ENCODE measurements around the gene NSDHL.

The NSDHL gene

DNA sequence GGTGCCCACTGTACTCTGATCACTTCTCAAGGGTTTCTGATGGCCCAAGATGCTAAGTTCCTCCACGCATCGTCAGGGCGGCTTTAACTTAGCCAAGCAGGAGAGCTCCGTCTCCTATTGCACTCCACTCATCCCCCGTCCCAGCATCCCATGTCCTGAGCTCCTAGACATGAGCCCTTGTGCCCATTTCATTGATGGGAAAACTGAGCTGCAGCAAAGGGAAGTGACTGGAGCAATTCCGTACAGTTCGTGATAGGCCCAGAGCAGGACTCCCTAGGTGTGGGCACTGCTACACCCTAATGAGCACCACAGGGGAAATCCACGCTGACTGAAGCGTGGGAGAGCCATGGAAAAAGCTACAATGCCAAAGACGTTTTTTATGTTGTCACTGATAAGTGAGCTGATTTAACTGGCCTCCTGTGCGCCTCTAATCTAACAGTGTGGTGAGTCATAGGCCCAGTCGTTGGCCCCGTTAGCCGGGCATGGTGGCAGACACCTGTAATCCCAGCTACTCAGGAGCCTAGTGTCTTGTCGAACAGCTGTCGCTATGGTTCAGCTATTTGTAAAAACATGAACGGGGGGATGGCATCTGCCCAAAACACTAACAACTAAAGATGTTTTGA, 14.9 kb downstream of the NSDHL start:
- DNase-seq, result no peak

DNA sequence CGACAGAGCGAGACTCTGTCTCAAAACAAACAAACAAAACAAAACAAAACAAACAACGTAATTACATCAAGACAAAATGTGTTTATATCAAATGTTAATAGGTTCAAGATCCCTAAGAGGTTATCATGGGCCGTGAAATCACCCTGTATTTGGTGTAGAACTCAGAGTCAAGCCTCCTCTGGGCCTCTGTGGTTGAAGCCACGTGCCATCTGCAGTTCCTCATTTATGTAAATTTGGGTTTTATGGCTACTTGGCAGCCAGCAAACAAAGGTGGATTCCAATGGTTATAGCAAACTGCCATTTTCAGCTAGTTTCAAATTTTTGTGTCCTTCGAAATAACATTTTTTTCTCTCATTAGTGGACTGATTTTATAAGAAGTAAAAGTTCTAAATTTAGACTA, 16.4 kb downstream of the NSDHL start:
- DNase-seq, result no peak

DNA sequence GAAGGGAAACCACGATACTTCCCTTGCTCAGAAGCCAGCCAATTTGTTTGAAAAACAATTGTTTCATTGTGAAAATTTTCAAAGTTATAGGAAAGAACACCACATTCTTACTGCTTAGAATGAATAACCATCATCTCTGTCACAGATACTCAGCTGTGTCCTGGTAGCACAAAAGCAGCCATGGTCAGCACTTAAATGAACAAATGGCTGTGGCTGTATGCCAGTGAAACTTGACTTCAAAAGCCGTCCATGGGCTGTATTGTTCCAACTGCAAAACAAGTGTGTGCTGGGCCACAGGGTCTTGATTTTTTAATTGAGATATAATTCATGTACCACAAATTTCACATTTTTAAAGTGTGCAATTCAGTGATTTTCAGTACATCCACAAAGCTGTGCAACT, 19.6 kb downstream of the NSDHL start:
- DNase-seq, result no peak

DNA sequence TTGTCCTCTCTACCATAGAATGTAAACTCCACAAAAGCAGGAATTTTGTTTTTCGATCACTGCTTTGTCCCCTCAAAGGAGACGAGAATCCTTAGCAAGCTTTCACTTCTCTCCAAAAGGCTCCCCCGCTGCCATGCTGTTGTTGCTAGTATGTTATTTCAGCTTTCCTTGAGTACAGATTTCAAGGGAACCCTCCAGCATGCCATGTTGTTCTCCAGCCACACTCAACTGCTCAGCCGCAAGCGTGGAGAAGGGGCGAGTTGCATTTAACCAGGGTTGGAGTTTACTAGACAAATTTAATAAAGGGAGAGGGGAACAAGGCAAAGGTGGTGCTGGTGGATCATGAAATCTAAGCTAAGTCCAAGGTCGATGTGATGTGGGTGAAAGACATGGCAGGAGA, 23.1 kb downstream of the NSDHL start:
- no peak for DNase-seq

DNA sequence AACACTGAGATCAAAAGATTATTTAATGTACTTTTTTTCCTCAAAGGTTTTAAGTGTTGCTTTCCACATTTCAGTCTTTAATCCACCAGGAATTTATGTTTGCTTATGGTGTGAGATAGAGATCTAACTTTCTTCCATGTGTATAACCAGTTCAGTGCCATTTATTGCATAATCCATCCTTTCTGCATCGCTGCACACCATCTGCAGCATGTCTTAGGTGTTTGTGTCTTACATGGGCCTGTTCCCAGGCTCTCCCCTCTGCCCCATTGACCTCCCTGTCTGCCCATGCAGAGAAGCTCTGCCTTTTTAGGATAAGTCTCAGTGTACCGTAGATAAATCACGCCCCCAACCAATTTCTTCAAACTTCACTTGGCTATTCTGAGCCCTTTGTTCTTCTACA, 30.3 kb downstream of the NSDHL start:
- no peak for DNase-seq

DNA sequence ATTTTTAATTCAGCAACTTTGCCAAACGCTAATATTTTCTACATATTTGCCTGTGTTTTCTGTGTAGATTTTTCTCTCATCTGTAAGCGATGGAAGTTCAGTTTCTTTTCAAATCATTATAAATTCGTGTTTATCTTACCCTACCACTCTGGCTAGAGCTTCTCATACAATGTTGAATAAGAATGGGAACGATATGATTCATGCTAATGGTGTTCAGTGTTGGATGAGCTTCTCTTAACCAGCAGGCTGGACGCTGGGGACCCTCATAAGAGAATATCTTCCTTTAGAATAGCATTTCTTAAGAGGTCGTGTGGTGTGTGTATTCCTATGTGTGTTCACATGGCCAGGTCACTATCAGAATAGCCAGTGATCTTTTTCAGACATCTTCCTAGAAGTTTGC, 31.0 kb downstream of the NSDHL start:
- no peak for DNase-seq

DNA sequence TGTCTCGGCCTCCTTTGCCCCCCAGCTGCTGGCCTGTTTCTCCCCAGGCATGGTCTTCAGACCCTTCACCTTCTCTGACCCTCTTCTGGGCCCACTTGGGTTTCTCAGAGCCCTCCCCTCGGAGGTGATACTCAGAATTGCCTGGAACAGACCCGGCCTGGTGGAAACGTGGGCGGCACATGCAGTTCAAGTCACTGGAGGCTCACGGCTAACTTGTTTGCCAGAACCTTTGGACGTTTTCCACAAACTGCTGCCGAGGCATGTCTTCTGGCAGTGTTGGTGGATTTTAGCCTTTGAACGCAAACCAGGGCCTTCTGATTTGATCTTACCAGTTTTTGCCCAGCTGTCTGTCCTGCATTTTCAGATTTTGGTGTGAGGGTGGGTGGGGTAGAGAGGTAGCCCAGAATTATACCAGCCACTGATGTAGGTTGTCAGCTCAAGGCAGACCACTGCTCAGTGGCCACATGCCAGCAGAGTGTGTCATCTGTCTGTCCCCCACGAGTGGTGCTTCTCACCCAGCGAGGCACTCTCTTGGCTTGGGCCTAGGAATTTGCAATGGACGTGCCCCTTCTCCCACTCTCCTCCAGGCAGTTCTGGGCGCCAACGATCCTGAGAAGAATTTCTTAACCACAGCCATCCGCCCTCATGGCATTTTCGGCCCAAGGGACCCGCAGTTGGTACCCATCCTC, 34.5 kb downstream of the NSDHL start:
- no peak for DNase-seq

DNA sequence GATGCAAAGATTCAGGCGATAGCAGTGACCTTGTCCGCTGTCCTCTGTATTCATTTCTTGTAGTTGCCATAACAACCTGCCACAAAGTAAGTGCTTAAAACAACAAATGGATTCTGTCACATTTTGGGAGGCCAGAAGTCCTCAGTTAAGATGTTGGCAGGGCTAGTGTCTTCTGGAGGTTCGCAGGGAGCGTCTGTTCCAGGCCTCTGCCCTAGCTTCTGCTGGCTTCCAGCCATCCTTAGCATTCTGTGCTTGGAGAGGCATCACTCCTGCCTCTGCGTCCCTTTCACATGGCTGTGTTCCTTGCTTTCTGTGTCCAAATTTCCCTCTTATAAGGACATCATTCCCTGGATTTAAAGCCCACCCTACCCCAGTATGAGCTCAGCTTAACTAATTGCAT, 35.5 kb downstream of the NSDHL start:
- DNase-seq, result no peak

DNA sequence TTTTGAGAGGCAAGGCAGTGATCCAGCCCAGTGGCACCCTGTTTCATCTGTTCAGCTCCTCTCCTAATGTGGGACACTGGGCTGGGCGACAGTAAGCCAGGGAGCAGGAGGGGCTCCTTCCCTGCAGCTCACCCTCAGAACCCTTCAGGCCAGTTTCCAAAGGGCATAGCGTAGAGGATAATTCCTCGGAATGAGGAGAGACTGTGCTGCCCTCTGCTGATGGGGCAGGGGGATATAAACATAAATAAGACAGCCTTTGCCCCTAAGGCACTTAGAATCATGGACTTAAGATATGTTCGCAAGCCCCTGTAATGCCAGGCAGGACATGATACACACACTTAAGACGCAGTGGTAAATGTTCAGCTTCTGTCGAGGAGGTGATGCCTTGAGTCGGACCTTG, 39.1 kb downstream of the NSDHL start:
- no peak for DNase-seq

DNA sequence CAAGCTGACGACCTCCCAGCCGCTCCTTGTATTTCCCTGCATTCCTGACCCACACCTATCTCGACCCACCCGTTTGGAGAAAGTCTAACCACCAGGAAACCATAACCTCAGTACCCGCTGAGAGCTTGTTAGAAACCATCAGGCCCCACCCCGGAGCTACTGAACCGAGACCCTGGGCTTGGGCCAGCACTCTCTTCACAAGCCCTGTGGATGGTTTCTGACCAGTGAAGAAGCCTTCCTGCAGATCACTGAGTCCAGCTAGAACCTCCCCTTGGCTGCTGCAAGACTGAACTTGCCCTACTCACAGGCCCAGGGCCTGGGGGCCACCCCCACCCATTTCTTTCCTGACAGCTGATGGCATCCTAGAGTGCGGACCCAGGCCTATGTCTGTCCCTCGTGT, 40.4 kb downstream of the NSDHL start:
- DNase-seq, result no peak

DNA sequence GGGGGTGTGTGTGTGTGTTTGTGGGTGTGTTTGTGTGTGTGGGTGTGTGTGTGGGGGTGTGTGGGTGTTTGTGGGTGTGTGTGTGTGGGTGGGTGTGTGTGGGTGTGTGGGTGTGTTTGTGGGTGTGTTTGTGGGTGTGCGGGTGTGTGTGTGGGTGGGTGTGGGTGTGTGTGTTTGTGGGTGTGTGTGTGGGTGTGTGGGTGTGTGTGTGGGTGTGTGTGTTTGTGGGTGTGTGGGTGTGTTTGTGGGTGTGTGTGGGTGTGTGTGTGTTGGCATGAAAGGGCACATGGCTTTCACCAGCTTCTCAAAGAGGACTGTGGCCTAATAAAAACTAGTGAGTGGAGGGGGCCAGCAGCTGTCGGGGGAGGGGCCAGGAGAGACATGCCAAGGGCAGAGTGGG, 41.7 kb downstream of the NSDHL start:
- DNase-seq, result no peak

DNA sequence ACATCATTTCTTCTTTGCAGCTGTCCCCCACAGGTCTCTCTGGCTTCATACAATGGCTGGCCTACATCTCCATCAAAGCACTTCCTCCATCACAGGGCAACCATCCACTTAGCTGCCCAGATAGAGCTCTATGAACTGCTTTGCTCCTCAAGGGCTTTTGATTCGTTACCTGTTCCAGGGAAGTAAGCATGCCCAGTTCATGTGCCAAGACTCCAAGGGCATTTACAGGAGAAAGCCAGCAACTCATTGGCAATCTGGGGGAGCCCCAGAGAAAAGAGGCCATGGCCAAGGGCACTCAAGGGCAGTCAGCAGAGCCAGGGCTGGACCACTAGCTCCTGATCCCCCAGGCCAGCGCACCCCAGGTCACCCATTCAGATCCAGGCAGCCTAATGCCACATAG, 42.5 kb downstream of the NSDHL start:
- no peak for DNase-seq

DNA sequence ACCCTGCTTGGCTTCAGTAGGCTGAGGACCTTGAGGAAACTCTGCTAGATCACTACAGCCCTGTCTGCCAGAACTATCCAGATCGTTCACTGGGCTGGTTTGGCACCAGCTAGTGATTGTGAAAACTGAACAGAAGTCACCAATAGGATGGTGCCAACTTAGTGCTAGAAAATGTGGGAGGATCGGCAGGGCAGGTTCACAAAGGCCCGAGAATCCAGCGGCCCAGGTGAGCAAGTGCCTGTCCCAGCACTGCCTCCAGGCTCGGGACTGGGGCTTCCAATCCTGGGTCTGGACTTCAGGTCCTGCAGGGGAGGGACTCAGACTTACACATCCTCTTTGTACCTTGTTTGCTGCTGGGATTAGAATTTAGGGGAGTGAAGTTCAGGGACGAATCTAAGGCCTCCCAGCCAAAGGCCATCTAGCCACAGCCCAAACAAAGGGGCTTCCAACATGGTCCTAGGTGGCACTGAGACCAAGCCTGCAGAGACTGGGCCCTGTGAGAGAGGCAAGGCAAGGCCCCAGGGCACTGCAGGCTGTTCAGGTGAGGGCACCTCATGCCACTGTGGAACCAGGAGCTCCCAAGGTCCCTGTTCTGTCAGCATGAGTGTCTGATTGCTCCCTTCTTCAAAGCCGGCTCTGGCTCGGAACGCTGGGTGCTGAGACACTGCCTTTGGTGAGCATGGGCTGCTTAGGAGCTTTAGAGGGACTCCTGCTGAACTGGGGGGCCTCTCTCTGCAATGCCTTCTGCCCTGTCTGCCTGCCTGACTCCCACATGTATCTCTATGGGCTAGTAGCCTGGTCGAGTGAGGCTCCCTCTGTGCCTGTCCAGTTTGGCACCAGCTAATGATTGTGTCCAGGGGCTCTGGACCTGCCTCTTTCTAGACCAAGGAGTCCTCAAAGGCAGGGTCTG, 46.3 kb downstream of the NSDHL start:
- no peak for DNase-seq

DNA sequence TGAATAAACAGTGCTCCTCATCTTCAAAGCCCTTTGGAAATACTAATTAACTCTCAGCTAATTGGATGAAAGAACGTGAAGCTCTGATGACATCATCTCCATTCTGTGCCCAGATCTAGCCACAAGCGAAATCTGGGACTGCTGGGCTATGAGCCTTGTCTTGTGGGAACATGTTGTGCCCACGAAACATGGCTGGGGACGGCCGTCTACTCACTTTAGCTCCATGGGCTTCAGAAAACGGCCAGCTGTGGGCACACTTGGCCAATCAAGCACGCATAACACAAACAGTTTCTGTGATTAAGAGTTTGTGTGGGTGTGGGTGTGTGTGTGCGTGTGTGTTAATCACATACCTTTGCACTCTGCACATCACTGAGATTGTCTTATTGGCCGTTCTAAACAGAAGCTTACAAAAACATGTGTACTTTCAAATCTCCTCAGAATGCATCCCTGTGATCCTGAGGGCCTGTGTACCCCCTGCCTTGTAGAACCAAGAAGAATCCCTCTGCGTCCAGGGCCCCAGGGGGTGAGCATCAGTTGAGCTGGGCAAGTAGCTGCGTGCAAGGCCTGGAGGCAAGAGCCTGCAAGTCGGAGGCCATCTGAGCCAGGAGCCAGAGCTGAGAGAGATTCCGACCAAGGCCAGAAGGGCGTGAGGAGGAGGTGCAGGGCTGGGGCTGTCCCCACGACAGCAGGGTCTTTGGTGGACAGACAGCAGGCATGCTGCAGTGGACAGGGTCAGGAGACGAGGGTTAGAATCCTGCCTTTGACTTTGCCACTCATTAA, 48.3 kb downstream of the NSDHL start:
- no peak for DNase-seq

DNA sequence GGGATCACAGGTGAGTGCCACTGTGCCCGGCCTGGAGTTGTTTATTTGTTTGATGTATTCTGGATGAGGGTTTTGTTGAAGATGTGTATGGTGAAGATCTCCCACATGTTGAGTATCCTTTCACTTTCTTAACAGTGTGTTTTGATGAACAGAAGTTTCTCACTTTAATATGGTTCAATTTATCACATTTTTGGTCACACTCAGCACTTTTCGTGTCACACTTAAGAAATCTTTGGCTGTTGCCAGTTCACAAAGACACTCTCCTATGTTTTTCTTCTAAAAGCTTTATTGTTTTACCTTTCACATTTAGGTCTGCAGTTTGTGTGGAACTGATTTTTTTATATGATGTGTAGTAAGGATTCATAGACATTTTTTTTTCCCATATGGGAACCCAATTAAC, 50.4 kb downstream of the NSDHL start:
- DNase-seq, result no peak

DNA sequence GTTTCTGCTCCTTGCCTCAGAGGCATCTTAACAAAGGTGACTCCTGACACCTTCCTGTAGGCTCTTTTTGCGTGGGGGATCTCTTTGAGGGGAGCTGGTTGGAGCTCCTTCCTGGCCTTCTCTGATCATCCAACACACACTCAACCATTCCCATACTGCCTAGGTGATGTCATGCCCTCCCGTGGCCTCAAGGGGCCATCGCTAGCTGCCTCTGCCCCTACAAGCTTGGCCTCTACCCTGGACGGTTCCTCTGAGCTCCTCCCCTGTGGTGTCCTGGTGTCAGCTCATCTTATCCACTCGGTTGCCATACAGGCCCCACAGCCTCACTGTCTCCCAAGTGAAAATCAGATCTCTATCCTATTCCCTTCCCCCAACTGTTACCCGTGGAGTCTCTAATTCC, 53.3 kb downstream of the NSDHL start:
- no peak for DNase-seq

DNA sequence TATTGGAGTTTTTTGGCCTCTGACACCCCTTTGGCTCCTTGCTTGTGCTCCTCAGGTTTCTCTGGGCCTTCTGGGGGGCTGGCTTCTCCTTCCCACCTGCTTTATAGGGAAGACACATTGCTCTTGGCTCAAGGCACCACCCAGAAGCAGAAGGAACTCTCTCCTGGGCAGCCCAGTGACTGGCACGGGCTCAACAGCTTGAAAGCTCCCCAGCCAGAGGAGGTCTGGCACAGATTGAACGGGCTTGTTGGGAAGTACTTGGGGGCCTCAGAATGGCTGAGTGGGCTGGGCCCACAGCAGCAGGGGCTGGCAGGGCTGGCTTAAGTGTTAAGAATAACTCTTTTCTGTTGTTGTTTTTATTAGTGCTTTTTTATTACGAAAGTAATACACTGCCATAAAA, 55.9 kb downstream of the NSDHL start:
- no peak for DNase-seq

DNA sequence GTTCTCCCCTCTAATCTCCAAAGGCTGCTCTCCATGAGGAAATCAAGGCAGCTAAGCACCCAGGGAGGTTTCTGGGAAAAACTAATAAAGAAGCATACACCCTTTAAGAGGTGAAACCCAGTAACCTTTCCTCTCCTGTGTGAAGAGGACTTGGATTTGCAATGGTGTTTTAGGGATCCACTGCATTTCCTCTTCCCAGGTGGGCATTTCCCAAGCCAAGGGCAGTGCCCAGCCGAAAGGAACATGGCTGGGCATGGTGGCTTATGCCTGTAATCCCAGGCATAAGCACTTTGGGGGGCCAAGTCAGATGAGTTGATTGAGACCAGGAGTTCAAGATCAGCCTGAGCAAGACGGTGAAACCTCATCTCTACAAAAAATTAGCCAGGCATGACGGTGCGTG, 61.6 kb downstream of the NSDHL start:
- no peak for DNase-seq

DNA sequence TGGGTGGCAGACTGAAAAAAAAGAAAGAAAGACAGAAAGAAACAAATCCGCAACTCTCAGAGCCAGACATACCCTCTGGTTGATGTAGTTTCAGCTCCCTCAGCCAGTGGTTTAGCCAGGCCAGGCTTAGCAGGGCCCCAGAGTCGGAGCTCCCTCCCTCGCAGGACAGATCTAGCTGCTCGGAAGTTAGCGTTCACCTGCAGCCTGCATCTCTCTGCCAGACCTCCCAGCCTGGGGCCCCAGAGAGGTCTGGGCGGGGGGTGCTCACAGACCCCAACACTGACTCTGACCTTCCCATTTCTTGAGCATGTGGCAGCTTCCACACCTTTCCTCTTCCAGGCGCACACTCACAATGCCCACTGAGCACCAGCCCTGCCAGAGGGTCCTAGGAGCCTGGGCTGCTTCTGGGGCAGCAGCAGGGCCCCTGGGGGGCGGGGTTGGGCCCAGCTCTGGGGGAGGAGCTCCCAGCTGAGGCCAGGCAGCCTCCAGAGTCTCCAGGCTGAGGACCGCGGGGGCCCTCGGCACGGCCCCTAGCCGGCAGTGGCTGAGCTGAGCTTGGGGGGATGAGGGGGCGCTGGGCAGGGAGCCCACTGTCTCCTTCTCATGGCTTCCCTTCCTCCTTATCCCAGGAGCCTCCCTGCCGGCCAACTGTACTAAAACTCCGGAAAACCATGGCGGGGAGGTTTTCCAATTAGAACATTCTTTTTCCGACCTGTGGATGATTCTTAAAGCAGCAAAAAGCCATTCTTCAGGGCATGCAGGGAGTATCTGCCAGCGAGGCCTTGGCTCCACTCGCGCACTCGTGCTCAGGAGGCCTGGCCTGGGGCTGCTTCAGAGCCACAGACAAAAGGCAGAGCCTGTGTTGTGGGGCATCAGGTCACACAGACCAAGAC, 62.4 kb downstream of the NSDHL start:
- no peak for DNase-seq

DNA sequence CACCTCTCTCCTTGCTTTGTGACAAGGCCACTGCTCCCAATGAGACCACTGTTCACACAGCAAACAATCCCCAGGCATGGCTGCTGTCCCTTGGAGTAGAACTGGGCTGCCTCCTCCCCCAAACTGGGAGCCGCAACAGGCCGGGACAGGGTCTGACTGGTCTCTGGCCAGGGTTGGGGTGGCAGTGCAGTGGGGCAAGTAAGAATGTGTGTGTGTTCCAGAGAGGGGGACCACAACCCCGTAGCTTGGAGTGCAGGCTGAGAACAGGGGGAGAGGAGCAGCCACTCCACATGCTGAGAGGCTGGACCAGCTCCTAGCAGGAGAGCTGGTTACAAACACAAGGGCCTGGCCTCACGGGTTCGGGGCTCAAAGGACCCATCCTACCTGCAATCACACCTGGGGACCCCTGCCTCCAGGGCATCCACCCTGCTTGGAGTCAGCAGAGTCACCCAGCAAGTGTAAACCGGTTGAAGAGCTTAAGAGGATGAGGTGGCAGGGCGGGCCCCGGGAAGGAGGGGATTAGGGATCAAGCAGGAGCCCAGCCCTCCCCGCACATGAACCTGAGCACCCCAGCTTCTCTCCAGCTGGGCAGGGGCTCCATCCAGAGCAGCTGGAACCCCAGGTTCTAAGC, 63.2 kb downstream of the NSDHL start:
- DNase-seq, result no peak

DNA sequence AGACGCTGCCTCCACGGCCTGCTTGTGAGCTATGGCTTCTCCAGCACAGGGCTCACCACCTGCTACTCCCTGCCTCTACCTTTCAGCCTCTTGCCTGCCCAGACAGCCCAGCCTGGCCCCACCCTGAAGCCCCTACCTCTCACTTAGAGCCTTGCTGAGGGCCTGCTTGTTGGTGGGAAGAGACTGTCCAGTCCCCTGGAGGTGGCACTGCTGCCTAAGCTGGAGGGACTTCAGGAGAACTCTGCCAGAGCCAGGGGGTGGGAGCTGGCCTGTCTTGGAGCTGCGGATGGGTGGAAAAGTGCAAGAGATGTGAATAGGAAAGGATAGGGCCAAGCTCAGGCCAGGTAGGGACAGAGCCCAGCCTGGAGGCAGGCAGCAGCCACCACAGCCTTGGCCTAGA, 64.3 kb downstream of the NSDHL start:
- no peak for DNase-seq
